Fibroblast of peridontal ligament (primary cell): Measurements from ENCODE around the gene ACLY.
A peak's percentile ranks its signal among the peaks of the same experiment; 100 is the strongest.
"Not testable (repeated sequence)": the region's sequence is repeated elsewhere in the genome, so short reads cannot be mapped to it uniquely, and the experiment has no call there.

Source experiments
- DNase-seq: peaks from one replicate; pipeline ENCODE4 v3.0.0-alpha.2; 2010; ENCODE audit errors: extremely low read depth

The ACLY gene

GRCh38 chr17:41939693-41940090 is 20.9 kb upstream of the ACLY start:
- DNase-seq, result no peak

GRCh38 chr17:41939044-41939692 is 20.4 kb upstream of the ACLY start:
- no peak for DNase-seq

GRCh38 chr17:41937970-41938954 is 19.5 kb upstream of the ACLY start:
- no peak for DNase-seq

- no peak for DNase-seq
Observed at GRCh38 chr17:41935641-41936040, 16.9 kb upstream of the ACLY start.

GRCh38 chr17:41932816-41933389 is 14.2 kb upstream of the ACLY start:
- DNase-seq, result no peak

- not testable (repeated sequence) for DNase-seq
Observed at GRCh38 chr17:41931715-41932114, 13.0 kb upstream of the ACLY start.

- DNase-seq, result not testable (repeated sequence)
Observed at GRCh38 chr17:41930833-41931156, 12.0 kb upstream of the ACLY start.

GRCh38 chr17:41930009-41930832 is 11.5 kb upstream of the ACLY start, which contains the start of gene ODAD4:
Gene ODAD4 (plus strand): TSS chr17:41930617. CDS start chr17:41930724, 107 bp downstream.
- peak; percentile 97 for DNase-seq

- no peak for DNase-seq
Observed at GRCh38 chr17:41928693-41929251, 10.0 kb upstream of the ACLY start.

- DNase-seq, result no peak
Observed at GRCh38 chr17:41925991-41926590, 7.3 kb upstream of the ACLY start.

- DNase-seq, result no peak
Observed at GRCh38 chr17:41920580-41920955, 1.8 kb upstream of the ACLY start.

GRCh38 chr17:41919840-41920579 is 1.3 kb upstream of the ACLY start:
- no peak for DNase-seq

GRCh38 chr17:41919165-41919817 is 540 bp upstream of the ACLY start:
- DNase-seq, result no peak

- no peak for DNase-seq
Observed at GRCh38 chr17:41917679-41918313, 955 bp downstream of the ACLY start.

- DNase-seq, result peak; percentile 82
Observed at GRCh38 chr17:41917192-41917591, 1.6 kb downstream of the ACLY start.

GRCh38 chr17:41915566-41915965 is 3.2 kb downstream of the ACLY start:
- no peak for DNase-seq

- DNase-seq, result no peak
Observed at GRCh38 chr17:41915020-41915419, 3.7 kb downstream of the ACLY start.

- peak; percentile 38 for DNase-seq
Observed at GRCh38 chr17:41914358-41914766, 4.4 kb downstream of the ACLY start.

- DNase-seq, result no peak
Observed at GRCh38 chr17:41913798-41914197, 5.0 kb downstream of the ACLY start.
